ENCODE results near the gene ABCB4. TPM values are rescaled to one million over a fixed set of nuclear protein-coding genes. Genes with fewer than 3 reads are reported as not detected.

ABCB4 gene
- total RNA-seq, 1 experiment from 2014 or later = 0.20 TPM

DNA sequence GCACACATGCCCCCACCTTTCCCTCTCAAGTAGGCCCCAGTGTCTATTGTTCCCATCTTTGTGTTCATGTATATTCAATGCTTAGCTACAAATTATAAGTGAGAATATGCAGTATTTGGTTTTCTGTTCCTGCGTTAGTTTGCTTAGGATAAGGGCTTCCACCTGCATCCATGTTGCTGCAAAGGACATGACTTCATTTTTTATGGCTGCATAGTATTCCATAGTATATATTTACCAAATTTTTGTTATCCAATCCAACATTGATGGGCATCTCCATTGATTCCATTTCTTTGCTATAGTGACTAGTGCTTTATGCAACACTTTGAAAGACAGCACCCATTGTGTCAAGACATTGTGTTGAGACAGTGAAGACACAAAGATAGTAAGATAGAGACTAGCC lies 19.0 kb upstream of the ABCB4 start:
- Histone ChIP-seq H3K79me1 (ENCODE audit: insufficient read depth, low read depth, low read length, poor library complexity, severe bottlenecking) (no peaks in the 10 kb centered on the region), H3K18ac (ENCODE audit: insufficient read length, low read depth, low read length) (no peak overlapping the region), H2BK5ac (ENCODE audit: insufficient read length, low read length) (no peak overlapping the region), H3K23ac (ENCODE audit: insufficient read length, low read depth, low read length) (no peak overlapping the region), H3K27ac (ENCODE audit: insufficient read length, low read depth, low read length) (no peak overlapping the region), H3K56ac (ENCODE audit: insufficient read length, low read depth, low read length) (no peak overlapping the region), H3K9me3 (ENCODE audit: control insufficient read depth, low read depth, low read length) (no peaks in the 10 kb centered on the region), H4K20me1 (ENCODE audit: control insufficient read depth, insufficient read depth, insufficient read length) (no peaks in the 10 kb centered on the region), H3K79me2 (ENCODE audit: insufficient read depth, low read length) (no peaks in the 10 kb centered on the region), H2BK120ac (ENCODE audit: low read depth, low read length, poor library complexity, severe bottlenecking) (no peak overlapping the region), H2BK20ac (ENCODE audit: low read depth, low read length, poor library complexity, severe bottlenecking) (no peak overlapping the region), H2AFZ (ENCODE audit: low read length) (no peak overlapping the region), H4K8ac (replicated peaks; ENCODE audit: insufficient read length, low read depth, low read length) (no peak overlapping the region), H4K5ac (ENCODE audit: insufficient read length, low read depth, low read length) (no peak overlapping the region), H3K4ac (ENCODE audit: low read depth, low read length) (no peak overlapping the region), H4K91ac (ENCODE audit: insufficient read length, low read depth, low read length) (no peak overlapping the region), H3K4me1 (ENCODE audit: insufficient read depth, low read length) (no peaks in the 10 kb centered on the region), H3K4me2 (ENCODE audit: insufficient read depth, insufficient read length, low read length) (no peak overlapping the region), H3K14ac (ENCODE audit: insufficient read depth, low read length) (no peak overlapping the region), H3T11ph (ENCODE audit: low read length) (no peak overlapping the region), H2BK15ac (ENCODE audit: low read depth, low read length) (no peak overlapping the region), H3K27me3 (ENCODE audit: insufficient read depth, low read length) (no peaks in the 10 kb centered on the region), H3K9ac (ENCODE audit: extremely low read depth, insufficient read length, low read length) (no peak overlapping the region), H2BK12ac (ENCODE audit: insufficient read length, low read depth, low read length) (no peak overlapping the region), H2AK5ac (ENCODE audit: insufficient read length, low read length) (no peak overlapping the region), H3K23me2 (ENCODE audit: insufficient read length, low read depth, low read length, poor library complexity, severe bottlenecking) (no peaks in the 10 kb centered on the region)
- TF ChIP-seq, protein P1, sequence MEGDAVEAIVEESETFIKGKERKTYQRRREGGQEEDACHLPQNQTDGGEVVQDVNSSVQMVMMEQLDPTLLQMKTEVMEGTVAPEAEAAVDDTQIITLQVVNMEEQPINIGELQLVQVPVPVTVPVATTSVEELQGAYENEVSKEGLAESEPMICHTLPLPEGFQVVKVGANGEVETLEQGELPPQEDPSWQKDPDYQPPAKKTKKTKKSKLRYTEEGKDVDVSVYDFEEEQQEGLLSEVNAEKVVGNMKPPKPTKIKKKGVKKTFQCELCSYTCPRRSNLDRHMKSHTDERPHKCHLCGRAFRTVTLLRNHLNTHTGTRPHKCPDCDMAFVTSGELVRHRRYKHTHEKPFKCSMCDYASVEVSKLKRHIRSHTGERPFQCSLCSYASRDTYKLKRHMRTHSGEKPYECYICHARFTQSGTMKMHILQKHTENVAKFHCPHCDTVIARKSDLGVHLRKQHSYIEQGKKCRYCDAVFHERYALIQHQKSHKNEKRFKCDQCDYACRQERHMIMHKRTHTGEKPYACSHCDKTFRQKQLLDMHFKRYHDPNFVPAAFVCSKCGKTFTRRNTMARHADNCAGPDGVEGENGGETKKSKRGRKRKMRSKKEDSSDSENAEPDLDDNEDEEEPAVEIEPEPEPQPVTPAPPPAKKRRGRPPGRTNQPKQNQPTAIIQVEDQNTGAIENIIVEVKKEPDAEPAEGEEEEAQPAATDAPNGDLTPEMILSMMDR (conservative IDR thresholded peaks at IDR 0.05) = no peak
- H3K36me3 Mint-ChIP-seq (ENCODE audit: insufficient read depth in 1 of 3, low read depth in 3 of 3) = no peaks in the 10 kb centered on the region
- no peaks in the 10 kb centered on the region for H3K4me1 Mint-ChIP-seq
- no peak for DNase-seq
- H3K4me3 Mint-ChIP-seq = no peak overlapping the region
- no peak overlapping the region for H3K27ac Mint-ChIP-seq
- no peaks in the 10 kb centered on the region; the same call in 1 of the 2 replicates for H3K27me3 Mint-ChIP-seq (ENCODE audit: low read depth)
- H3K9me3 Mint-ChIP-seq = no peaks in the 10 kb centered on the region
- no CpG with 5 or more reads among the region's 1 CpG for WGBS (ENCODE audit: extremely low coverage, insufficient read length, low lambda C conversion rate)
